GM23338 (cell line): ENCODE results near the gene FAM53A. TPM values are rescaled to one million over a fixed set of nuclear protein-coding genes. Genes with fewer than 3 reads are reported as not detected.

ENCODE experiments used
- ATAC-seq: fragments of 200-7000 bp; cut with Tn5 transposase; 3 replicates; pipeline ENCODE4 v1.9.1; 2020
- DNase-seq: peaks from one replicate; pipeline ENCODE4 v3.0.0-alpha.2; 2015; ENCODE audit warnings: low spot score
- H2AFZ ChIP-seq: fragments of 200-600 bp; sonication (generic); 2 replicates; pipeline ENCODE4 v1.8.0; 2016; ENCODE audit warnings: antibody characterized with exemption, mild to moderate bottlenecking, moderate library complexity
- H3F3A ChIP-seq: fragments of 200-600 bp; sonication (generic); replicated peaks from 2 replicates; pipeline ENCODE4 v1.8.0; 2017; ENCODE audit warnings: antibody characterized with exemption, mixed run types, low read depth
- H3K27ac ChIP-seq: fragments of 200-600 bp; sonication (generic); 2 replicates; pipeline ENCODE4 v1.6.1; 2016; ENCODE audit warnings: low read depth
- H3K27me3 ChIP-seq: fragments of 200-600 bp; sonication (generic); 2 replicates; pipeline ENCODE4 v1.8.0; 2016; ENCODE audit warnings: mild to moderate bottlenecking, mixed run types, moderate library complexity; ENCODE audit not compliant: insufficient read depth
- H3K36me3 ChIP-seq: fragments of 200-600 bp; sonication (generic); 2 replicates; pipeline ENCODE4 v1.8.0; 2016; ENCODE audit warnings: mild to moderate bottlenecking; ENCODE audit not compliant: insufficient read depth
- H3K4me1 ChIP-seq: fragments of 200-600 bp; sonication (generic); 2 replicates; pipeline ENCODE4 v1.8.0; 2016; ENCODE audit warnings: mild to moderate bottlenecking, moderate library complexity; ENCODE audit not compliant: insufficient read depth
- H3K4me2 ChIP-seq: fragments of 200-600 bp; sonication (generic); 2 replicates; pipeline ENCODE4 v1.7.1; 2017; ENCODE audit warnings: mixed run types
- H3K4me3 ChIP-seq: fragments of 200-600 bp; sonication (generic); 2 replicates; pipeline ENCODE4 v1.6.1; 2016; ENCODE audit warnings: mixed run types
- H3K79me2 ChIP-seq: fragments of 200-600 bp; sonication (generic); replicated peaks from 2 replicates; pipeline ENCODE4 v1.8.0; 2017; ENCODE audit warnings: mild to moderate bottlenecking; ENCODE audit not compliant: insufficient read depth
- H3K9me2 ChIP-seq: fragments of 200-600 bp; sonication (generic); 2 replicates; pipeline ENCODE4 v1.8.0; 2017; ENCODE audit not compliant: insufficient read depth
- H4K20me1 ChIP-seq: fragments of 200-600 bp; sonication (generic); replicated peaks from 2 replicates; pipeline ENCODE4 v1.8.0; 2017; ENCODE audit warnings: mild to moderate bottlenecking; ENCODE audit not compliant: insufficient read depth
- H3K27ac Mint-ChIP-seq: 2 replicates; pipeline ENCODE4 v1.8.0; 2020; ENCODE audit warnings: inconsistent platforms, mild to moderate bottlenecking, moderate library complexity, mixed read lengths
- H3K27me3 Mint-ChIP-seq: 3 replicates; pipeline ENCODE4 v1.8.0; 2022; ENCODE audit warnings: low read depth, mild to moderate bottlenecking, moderate library complexity, mixed read lengths, inconsistent platforms; ENCODE audit not compliant: insufficient read depth, poor library complexity
- H3K36me3 Mint-ChIP-seq: 3 replicates; pipeline ENCODE4 v1.8.0; 2021; ENCODE audit warnings: low read depth, mild to moderate bottlenecking, inconsistent platforms, moderate library complexity, mixed read lengths
- H3K4me1 Mint-ChIP-seq: 3 replicates; pipeline ENCODE4 v1.8.0; 2020; ENCODE audit warnings: mild to moderate bottlenecking, inconsistent platforms, mixed read lengths
- H3K4me3 Mint-ChIP-seq: 3 replicates; pipeline ENCODE4 v1.8.0; 2021; ENCODE audit warnings: moderate library complexity, mild to moderate bottlenecking, inconsistent platforms, mixed read lengths
- H3K9me3 Mint-ChIP-seq: 3 replicates; pipeline ENCODE4 v1.8.0; 2020; ENCODE audit warnings: moderate library complexity, mild to moderate bottlenecking, inconsistent platforms, mixed read lengths
- ETS1 ChIP-seq: IDR thresholded peaks from 2 replicates; pipeline ENCODE4 v1.6.1; 2016; ENCODE audit warnings: antibody characterized with exemption
- EZH2 ChIP-seq: fragments of 200-600 bp; sonication (generic); IDR thresholded peaks from one replicate; pipeline ENCODE4 v1.8.0; 2017; ENCODE audit warnings: antibody characterized with exemption, mild to moderate bottlenecking, low read depth; ENCODE audit not compliant: unreplicated experiment
- EZH2phosphoT487 ChIP-seq: fragments of 200-600 bp; sonication (generic); IDR thresholded peaks from one replicate; pipeline ENCODE4 v1.8.1; 2018; ENCODE audit warnings: antibody characterized with exemption; ENCODE audit not compliant: unreplicated experiment
- JUNB ChIP-seq: IDR thresholded peaks from one replicate; pipeline ENCODE4 v1.6.1; 2016; ENCODE audit warnings: antibody characterized with exemption; ENCODE audit not compliant: unreplicated experiment
- NANOG ChIP-seq: IDR thresholded peaks from 2 replicates; pipeline ENCODE4 v1.6.1; 2016; ENCODE audit warnings: antibody characterized with exemption, borderline replicate concordance
- POLR2AphosphoS5 ChIP-seq: IDR thresholded peaks from 2 replicates; pipeline ENCODE4 v1.6.1; 2016; ENCODE audit warnings: antibody characterized with exemption, low read depth
- ZNF114 ChIP-seq: fragments of 250-450 bp; sonication (Bioruptor Pico); IDR thresholded peaks from 2 replicates; pipeline ENCODE4 v1.5.0; 2020; ENCODE audit warnings: mild to moderate bottlenecking, moderate library complexity
- polyA plus RNA-seq: library from polyadenylated mRNA; unstranded; fragments of >200 nt; fragmentation: Nextera tagmentation; extraction: Ambion mirVana; gene quantifications from 2 replicates; pipeline ENCODE4 v1.2.1, GENCODE V29; 2016
- total RNA-seq: library from RNA; depleted of rRNA; stranded (reverse); fragments of >200 nt; shearing (Covaris generic); gene quantifications from 2 replicates; pipeline ENCODE4 v1.2.3, GENCODE V29; 2014
- TF ChIP-seq, protein P1 (sequence below): IDR thresholded peaks from one replicate; pipeline ENCODE4 v1.6.1; 2018; ENCODE audit warnings: antibody characterized with exemption; ENCODE audit not compliant: unreplicated experiment
- TF ChIP-seq, protein P2 (sequence below), 2 experiments: fragments of 200-600 bp in 1 of 2; sonication (generic) in 1 of 2; conservative IDR thresholded peaks; 2 replicates each; pipeline versions ENCODE4 v1.5.1 to v1.6.1; 2016 to 2017; ENCODE audit warnings: antibody characterized with exemption in 2 of 2, low read depth in 2 of 2, mild to moderate bottlenecking in 2 of 2, moderate library complexity in 1 of 2

Gene FAM53A
- total and polyA plus RNA-seq, 2 experiments from 2014 or later = 1.1 to 3.1 TPM

DNA sequence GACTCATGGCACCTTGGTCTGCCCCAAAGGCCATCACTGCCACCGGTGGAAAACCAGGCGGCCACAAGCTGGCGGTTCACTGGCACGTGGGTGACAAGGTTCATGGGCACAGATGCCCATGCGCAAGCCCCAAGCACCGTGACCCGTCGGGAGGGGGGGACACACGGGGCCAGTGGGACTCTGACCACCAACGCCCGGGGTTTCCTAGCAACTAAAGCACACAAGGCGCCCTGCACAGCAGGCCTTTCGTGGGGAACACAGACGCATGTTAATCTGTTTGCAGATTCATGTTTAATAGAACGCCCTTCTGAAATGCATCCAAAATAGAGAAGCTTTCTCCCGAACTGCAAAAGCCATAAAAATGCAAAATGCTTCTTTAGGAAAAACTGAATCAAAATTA, 43.9 kb downstream of the FAM53A start (continued):
- TF ChIP-seq, protein P1, sequence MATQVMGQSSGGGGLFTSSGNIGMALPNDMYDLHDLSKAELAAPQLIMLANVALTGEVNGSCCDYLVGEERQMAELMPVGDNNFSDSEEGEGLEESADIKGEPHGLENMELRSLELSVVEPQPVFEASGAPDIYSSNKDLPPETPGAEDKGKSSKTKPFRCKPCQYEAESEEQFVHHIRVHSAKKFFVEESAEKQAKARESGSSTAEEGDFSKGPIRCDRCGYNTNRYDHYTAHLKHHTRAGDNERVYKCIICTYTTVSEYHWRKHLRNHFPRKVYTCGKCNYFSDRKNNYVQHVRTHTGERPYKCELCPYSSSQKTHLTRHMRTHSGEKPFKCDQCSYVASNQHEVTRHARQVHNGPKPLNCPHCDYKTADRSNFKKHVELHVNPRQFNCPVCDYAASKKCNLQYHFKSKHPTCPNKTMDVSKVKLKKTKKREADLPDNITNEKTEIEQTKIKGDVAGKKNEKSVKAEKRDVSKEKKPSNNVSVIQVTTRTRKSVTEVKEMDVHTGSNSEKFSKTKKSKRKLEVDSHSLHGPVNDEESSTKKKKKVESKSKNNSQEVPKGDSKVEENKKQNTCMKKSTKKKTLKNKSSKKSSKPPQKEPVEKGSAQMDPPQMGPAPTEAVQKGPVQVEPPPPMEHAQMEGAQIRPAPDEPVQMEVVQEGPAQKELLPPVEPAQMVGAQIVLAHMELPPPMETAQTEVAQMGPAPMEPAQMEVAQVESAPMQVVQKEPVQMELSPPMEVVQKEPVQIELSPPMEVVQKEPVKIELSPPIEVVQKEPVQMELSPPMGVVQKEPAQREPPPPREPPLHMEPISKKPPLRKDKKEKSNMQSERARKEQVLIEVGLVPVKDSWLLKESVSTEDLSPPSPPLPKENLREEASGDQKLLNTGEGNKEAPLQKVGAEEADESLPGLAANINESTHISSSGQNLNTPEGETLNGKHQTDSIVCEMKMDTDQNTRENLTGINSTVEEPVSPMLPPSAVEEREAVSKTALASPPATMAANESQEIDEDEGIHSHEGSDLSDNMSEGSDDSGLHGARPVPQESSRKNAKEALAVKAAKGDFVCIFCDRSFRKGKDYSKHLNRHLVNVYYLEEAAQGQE = no peak
- TF ChIP-seq POLR2AphosphoS5 (no peak), ZNF114 (CRISPR knock-in tag) (no peak)
- TF ChIP-seq, protein P2, sequence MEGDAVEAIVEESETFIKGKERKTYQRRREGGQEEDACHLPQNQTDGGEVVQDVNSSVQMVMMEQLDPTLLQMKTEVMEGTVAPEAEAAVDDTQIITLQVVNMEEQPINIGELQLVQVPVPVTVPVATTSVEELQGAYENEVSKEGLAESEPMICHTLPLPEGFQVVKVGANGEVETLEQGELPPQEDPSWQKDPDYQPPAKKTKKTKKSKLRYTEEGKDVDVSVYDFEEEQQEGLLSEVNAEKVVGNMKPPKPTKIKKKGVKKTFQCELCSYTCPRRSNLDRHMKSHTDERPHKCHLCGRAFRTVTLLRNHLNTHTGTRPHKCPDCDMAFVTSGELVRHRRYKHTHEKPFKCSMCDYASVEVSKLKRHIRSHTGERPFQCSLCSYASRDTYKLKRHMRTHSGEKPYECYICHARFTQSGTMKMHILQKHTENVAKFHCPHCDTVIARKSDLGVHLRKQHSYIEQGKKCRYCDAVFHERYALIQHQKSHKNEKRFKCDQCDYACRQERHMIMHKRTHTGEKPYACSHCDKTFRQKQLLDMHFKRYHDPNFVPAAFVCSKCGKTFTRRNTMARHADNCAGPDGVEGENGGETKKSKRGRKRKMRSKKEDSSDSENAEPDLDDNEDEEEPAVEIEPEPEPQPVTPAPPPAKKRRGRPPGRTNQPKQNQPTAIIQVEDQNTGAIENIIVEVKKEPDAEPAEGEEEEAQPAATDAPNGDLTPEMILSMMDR (conservative IDR thresholded peaks at IDR 0.05; ENCODE audit: low read depth in 2 of 2) = no peak

DNA sequence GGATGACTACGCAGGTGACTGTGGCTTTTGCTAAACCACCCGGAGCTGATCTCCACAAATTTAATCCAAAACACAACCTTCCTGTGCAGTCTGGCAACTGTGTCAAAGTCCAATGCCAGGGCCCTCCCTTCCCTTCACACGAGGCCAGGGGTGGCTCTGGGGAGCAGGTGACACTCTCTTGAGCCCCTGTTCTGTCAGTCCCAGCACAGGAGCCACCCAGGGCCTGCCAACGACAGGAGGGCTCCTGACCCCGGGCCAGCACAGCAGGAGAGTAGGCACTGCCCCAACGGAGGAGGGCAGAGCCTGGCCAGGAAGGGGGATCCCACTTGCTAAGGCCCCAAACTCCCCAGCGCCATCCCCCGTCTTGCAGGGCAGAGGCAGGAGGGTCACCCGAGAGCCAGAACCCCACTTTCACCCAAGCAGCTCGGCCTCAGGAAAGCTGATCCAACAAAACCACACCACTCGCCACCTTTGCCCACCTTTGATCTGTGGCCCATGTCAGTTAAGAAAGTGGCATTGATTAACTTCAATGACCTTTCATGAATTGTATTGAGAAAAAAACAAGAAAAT, 44.7 kb downstream of the FAM53A start:
- TF ChIP-seq JUNB (no peak), NANOG (no peak), EZH2 (no peak), EZH2phosphoT487 (no peak), ETS1 (no peak), ZNF114 (CRISPR knock-in tag) (no peak), POLR2AphosphoS5 (no peak)
- no peaks in the 10 kb centered on the region for H3K27me3 ChIP-seq
- H3K4me3 Mint-ChIP-seq = no peak overlapping the region
- no peak overlapping the region for H3K4me3 ChIP-seq
- H3K9me3 Mint-ChIP-seq = no peaks in the 10 kb centered on the region
- H2AFZ ChIP-seq = no peak overlapping the region
- no peak overlapping the region for H3K4me2 ChIP-seq
- no peaks in the 10 kb centered on the region for H4K20me1 ChIP-seq
- no peaks in the 10 kb centered on the region for H3K4me1 Mint-ChIP-seq
- H3K27ac Mint-ChIP-seq = no peak overlapping the region
- DNase-seq (no peak), ATAC-seq (no peak)
- no peaks in the 10 kb centered on the region for H3K4me1 ChIP-seq
- no peaks in the 10 kb centered on the region for H3F3A ChIP-seq
- H3K36me3 ChIP-seq = no peaks in the 10 kb centered on the region
- H3K79me2 ChIP-seq = no peaks in the 10 kb centered on the region
- no peaks in the 10 kb centered on the region for H3K9me2 ChIP-seq
- peaks cover 7% of the 10 kb centered on the region for H3K27me3 Mint-ChIP-seq
- H3K27ac ChIP-seq = no peak overlapping the region
- no peaks in the 10 kb centered on the region for H3K36me3 Mint-ChIP-seq
